H1 (cell line): Measurements from ENCODE around the gene ZNF282. TPM values are rescaled to one million over a fixed set of nuclear protein-coding genes. Genes with fewer than 3 reads are reported as not detected.
A peak's percentile ranks its signal among the peaks of the same experiment; 100 is the strongest.

Source experiments
- CTCF ChIA-PET: fragments of 300-600 bp; sonication (Branson Sonifier 250); formaldehyde crosslinking; loops from one replicate; lab custom pipeline; 2021; ENCODE audit not compliant: partially characterized antibody; lab: Charles Lee
- POLR2A ChIA-PET: fragments of 300-600 bp; sonication (Branson Sonifier 250); formaldehyde crosslinking; loops from one replicate; lab custom pipeline; 2021; ENCODE audit warnings: inconsistent platforms; ENCODE audit not compliant: partially characterized antibody; lab: Charles Lee
- DNase-seq, 2 experiments: peaks; one replicate each; pipeline versions ENCODE4 v3.0.0 to v3.0.0-alpha.2; 2010 to 2022; ENCODE audit warnings: low spot score in 2 of 2, low read depth in 1 of 2, mixed read lengths in 1 of 2
- FAIRE-seq: peaks from 2 replicates; lab custom pipeline; 2011; peaks lifted over from hg19 to GRCh38; lab: Jason Lieb, UNC
- H2AFZ ChIP-seq: 2 replicates; pipeline ENCODE4 v1.8.1; 2012; ENCODE audit warnings: low read length, inconsistent platforms
- H2AK5ac ChIP-seq: 2 replicates; pipeline ENCODE4 v1.6.1; 2013; ENCODE audit warnings: low read depth, low read length
- H2BK120ac ChIP-seq: replicated peaks from 2 replicates; pipeline ENCODE3; 2013; ENCODE audit warnings: low read depth, low read length, inconsistent platforms
- H2BK12ac ChIP-seq: 2 replicates; pipeline ENCODE4 v1.6.1; 2013; ENCODE audit warnings: low read depth, low read length
- H2BK15ac ChIP-seq: 2 replicates; pipeline ENCODE4 v1.6.1; 2013; ENCODE audit warnings: low read length
- H2BK20ac ChIP-seq: 2 replicates; pipeline ENCODE4 v1.6.1; 2013; ENCODE audit warnings: low read length
- H2BK5ac ChIP-seq: 2 replicates; pipeline ENCODE4 v1.6.1; 2013; ENCODE audit warnings: low read depth, low read length
- H3K14ac ChIP-seq: 2 replicates; pipeline ENCODE4 v1.6.1; 2013; ENCODE audit warnings: inconsistent platforms; ENCODE audit not compliant: insufficient read length
- H3K18ac ChIP-seq: 2 replicates; pipeline ENCODE4 v1.6.1; 2013; ENCODE audit warnings: low read length; ENCODE audit errors: extremely low read depth
- H3K23ac ChIP-seq: 2 replicates; pipeline ENCODE4 v1.6.1; 2013; ENCODE audit warnings: inconsistent platforms; ENCODE audit not compliant: insufficient read length
- H3K23me2 ChIP-seq: 2 replicates; pipeline ENCODE4 v1.6.1; 2013; ENCODE audit warnings: low read depth, low read length
- H3K27ac ChIP-seq: 2 replicates; pipeline ENCODE4 v1.6.1; 2011; ENCODE audit warnings: low read depth, low read length, inconsistent platforms
- H3K27me3 ChIP-seq, 4 experiments: replicated peaks in 1 of 4; 1 replicate in 1 of 4; 2 replicates in 3 of 4; pipeline versions ENCODE4 v1.6.1 to v1.8.1; 2011 to 2013; ENCODE audit warnings: low read length in 3 of 4, mild to moderate bottlenecking in 3 of 4, inconsistent platforms in 2 of 4, mixed read lengths in 2 of 4, moderate library complexity in 1 of 4; ENCODE audit not compliant: control insufficient read depth in 3 of 4, insufficient read depth in 3 of 4; ENCODE audit errors: extremely low read depth in 1 of 4
- H3K36me3 ChIP-seq, 4 experiments: 2 replicates each; pipeline versions ENCODE4 v1.6.1 to v1.8.1; 2011 to 2013; ENCODE audit warnings: mild to moderate bottlenecking in 4 of 4, low read length in 3 of 4, moderate library complexity in 2 of 4, control low read depth in 1 of 4, inconsistent platforms in 1 of 4; ENCODE audit not compliant: insufficient read depth in 4 of 4, control insufficient read depth in 2 of 4
- H3K4ac ChIP-seq: replicated peaks from 2 replicates; pipeline ENCODE3; 2013; ENCODE audit warnings: low read length, low read depth, mixed read lengths, inconsistent platforms; ENCODE audit not compliant: insufficient read length
- H3K4me1 ChIP-seq, 4 experiments: replicated peaks in 1 of 4; 1 replicate in 1 of 4; 2 replicates in 3 of 4; pipeline versions ENCODE4 v1.6.1 to v1.8.1; 2011 to 2013; ENCODE audit warnings: low read length in 3 of 4, inconsistent platforms in 2 of 4, mixed read lengths in 1 of 4; ENCODE audit not compliant: insufficient read depth in 4 of 4, control insufficient read depth in 3 of 4
- H3K4me2 ChIP-seq, 2 experiments: 2 replicates each; pipeline versions ENCODE4 v1.6.1 to v1.8.1; 2011 to 2013; ENCODE audit warnings: low read depth in 2 of 2, low read length in 2 of 2, control low read depth in 1 of 2, inconsistent platforms in 1 of 2, mild to moderate bottlenecking in 1 of 2; ENCODE audit not compliant: insufficient read depth in 1 of 2
- H3K4me3 ChIP-seq, 4 experiments: fragments of 200-600, 300-600 bp in 1 of 4; sonication (generic), shearing (Covaris generic), sonication (Bioruptor Twin) in 1 of 4; 2 replicates each; pipeline versions ENCODE4 v1.5.1 to v1.8.1; 2011 to 2016; ENCODE audit warnings: low read length in 4 of 4, low read depth in 3 of 4, control low read depth in 2 of 4, inconsistent platforms in 2 of 4, mild to moderate bottlenecking in 2 of 4, mixed read lengths in 1 of 4, moderate library complexity in 1 of 4; ENCODE audit not compliant: insufficient read depth in 2 of 4; ENCODE audit errors: extremely low read depth in 1 of 4
- H3K56ac ChIP-seq: replicated peaks from 2 replicates; pipeline ENCODE3; 2013; ENCODE audit warnings: low read depth, mild to moderate bottlenecking, mixed read lengths, low read length, inconsistent platforms; ENCODE audit not compliant: insufficient read length
- H3K79me1 ChIP-seq: 2 replicates; pipeline ENCODE4 v1.6.1; 2013; ENCODE audit warnings: low read depth, low read length, control low read depth
- H3K79me2 ChIP-seq, 2 experiments: 2 replicates each; pipeline versions ENCODE4 v1.6.1 to v1.8.1; 2012 to 2013; ENCODE audit warnings: low read length in 2 of 2, mild to moderate bottlenecking in 2 of 2, inconsistent platforms in 1 of 2; ENCODE audit not compliant: insufficient read depth in 2 of 2, control insufficient read depth in 1 of 2
- H3K9ac ChIP-seq, 4 experiments: replicated peaks in 1 of 4; 1 replicate in 1 of 4; 2 replicates in 3 of 4; pipeline versions ENCODE4 v1.6.1 to v1.8.1; 2011 to 2013; ENCODE audit warnings: low read depth in 3 of 4, low read length in 3 of 4, control low read depth in 2 of 4, mild to moderate bottlenecking in 2 of 4, moderate library complexity in 2 of 4, inconsistent platforms in 1 of 4; ENCODE audit errors: extremely low read depth in 1 of 4
- H3K9me3 ChIP-seq, 2 experiments: 2 replicates each; pipeline versions ENCODE4 v1.6.1 to v1.8.1; 2012 to 2013; ENCODE audit warnings: mild to moderate bottlenecking in 2 of 2, moderate library complexity in 2 of 2, control low read depth in 1 of 2, inconsistent platforms in 1 of 2, low read depth in 1 of 2, low read length in 1 of 2, mixed read lengths in 1 of 2; ENCODE audit not compliant: insufficient read depth in 2 of 2
- H4K20me1 ChIP-seq, 2 experiments: replicated peaks in 1 of 2; 2 replicates each; pipeline versions ENCODE3 to v1.8.1; 2011 to 2013; ENCODE audit warnings: inconsistent platforms in 2 of 2, low read length in 2 of 2, mild to moderate bottlenecking in 1 of 2; ENCODE audit not compliant: insufficient read depth in 2 of 2, control insufficient read depth in 1 of 2
- H4K5ac ChIP-seq: 2 replicates; pipeline ENCODE4 v1.6.1; 2013; ENCODE audit warnings: low read length, low read depth, mixed read lengths, inconsistent platforms; ENCODE audit not compliant: insufficient read length
- H4K8ac ChIP-seq: 2 replicates; pipeline ENCODE4 v1.8.0; 2013; ENCODE audit warnings: mild to moderate bottlenecking, moderate library complexity, low read length, inconsistent platforms; ENCODE audit not compliant: insufficient read depth; ENCODE audit errors: extremely low read depth
- H4K91ac ChIP-seq: replicated peaks from 2 replicates; pipeline ENCODE3; 2013; ENCODE audit warnings: low read length, mixed read lengths, inconsistent platforms; ENCODE audit not compliant: insufficient read length
- BACH1 ChIP-seq: IDR thresholded peaks from 2 replicates; pipeline ENCODE4 v1.6.1; 2012; ENCODE audit warnings: low read length, improper control_type of control experiment
- CEBPB ChIP-seq: IDR thresholded peaks from 2 replicates; pipeline ENCODE4 v1.6.1; 2012; ENCODE audit warnings: low read depth, low read length
- EP300 ChIP-seq, 2 experiments: IDR thresholded peaks; 1 replicate in 1 of 2; 2 replicates in 1 of 2; pipeline ENCODE4 v1.6.1; 2011 to 2012; ENCODE audit warnings: low read depth in 2 of 2, low read length in 2 of 2, mild to moderate bottlenecking in 2 of 2, borderline replicate concordance in 1 of 2, inconsistent platforms in 1 of 2, moderate library complexity in 1 of 2
- GABPA ChIP-seq: IDR thresholded peaks from 2 replicates; pipeline ENCODE4 v1.6.1; 2011; ENCODE audit warnings: mild to moderate bottlenecking, low read length, moderate library complexity, borderline replicate concordance; ENCODE audit not compliant: insufficient read depth
- MAFK ChIP-seq: IDR thresholded peaks from 2 replicates; pipeline ENCODE4 v1.6.1; 2012; ENCODE audit warnings: low read depth, mild to moderate bottlenecking, improper control_type of control experiment, low read length
- NANOG ChIP-seq: IDR thresholded peaks from 2 replicates; pipeline ENCODE4 v1.6.1; 2011; ENCODE audit warnings: low read length, low read depth, mild to moderate bottlenecking, inconsistent platforms; ENCODE audit not compliant: insufficient read depth, poor library complexity, severe bottlenecking
- PHF8 ChIP-seq: fragments of 200-600 bp; sonication (generic); conservative IDR thresholded peaks from 2 replicates; pipeline ENCODE4 v1.7.1; 2012; ENCODE audit warnings: low read depth, mild to moderate bottlenecking, inconsistent platforms, low read length, moderate library complexity
- POU5F1 ChIP-seq: IDR thresholded peaks from 2 replicates; pipeline ENCODE4 v1.6.1; 2011; ENCODE audit warnings: low read depth, mild to moderate bottlenecking, low read length, moderate library complexity
- RXRA ChIP-seq: IDR thresholded peaks from 2 replicates; pipeline ENCODE4 v1.6.1; 2011; ENCODE audit warnings: low read depth, mild to moderate bottlenecking, low read length, moderate library complexity; ENCODE audit not compliant: insufficient read depth
- TAF1 ChIP-seq: IDR thresholded peaks from 2 replicates; pipeline ENCODE4 v1.6.1; 2011; ENCODE audit warnings: mild to moderate bottlenecking, low read depth, low read length
- TBP ChIP-seq: IDR thresholded peaks from 2 replicates; pipeline ENCODE4 v1.6.1; 2011; ENCODE audit warnings: low read depth, low read length, improper control_type of control experiment
- ZNF274 ChIP-seq: IDR thresholded peaks from 2 replicates; pipeline ENCODE4 v1.7.0; 2012; ENCODE audit warnings: low read length, borderline replicate concordance; ENCODE audit errors: extremely low read depth
- WGBS, 2 experiments: shearing (Covaris generic) in 1 of 2; methylation state at CpG; one replicate each; pipeline versions ENCODE4 v1.1.6 to v1.1.7; 2013 to 2015; ENCODE audit warnings: low lambda C conversion rate in 2 of 2, mixed read lengths in 2 of 2, inconsistent platforms in 1 of 2, low coverage in 1 of 2, missing lambda C conversion rate in 1 of 2; ENCODE audit not compliant: insufficient replicate concordance in 2 of 2, insufficient coverage in 1 of 2, insufficient read length in 1 of 2; ENCODE audit errors: extremely low coverage in 1 of 2, missing lambda C conversion rate in 1 of 2; 5-methylcytosine and 5-hydroxymethylcytosine counted together
- polyA plus RNA-seq, 7 experiments: library from polyadenylated mRNA; depleted of rRNA in 3 of 7; stranded (reverse) in 5 of 7; unstranded in 2 of 7; fragments of >200 nt in 5 of 7; fragments of 200-250 nt in 2 of 7; gene quantifications; 1 replicate in 5 of 7; 2 replicates in 1 of 7; 4 replicates in 1 of 7; pipeline versions ENCODE4 v1.2.1 to v1.2.3, GENCODE V29; 2011 to 2013; ENCODE audit warnings: missing spikeins in 2 of 7, mixed read lengths in 2 of 7
- total RNA-seq: library from RNA; stranded (reverse); fragmentation: NEBNext Ultra II Directional; extraction: Animal tissue kit (Norgen Biotek cat#: 25700); gene quantifications from 2 replicates; pipeline ENCODE4 v1.2.1, GENCODE V29; 2021

Gene ZNF282
- total and polyA plus RNA-seq, 2 of the 8 experiments (the other 6 are each of a cell fraction or from before 2014, with no cell fraction given): 16.9 to 36.3 TPM

DNA sequence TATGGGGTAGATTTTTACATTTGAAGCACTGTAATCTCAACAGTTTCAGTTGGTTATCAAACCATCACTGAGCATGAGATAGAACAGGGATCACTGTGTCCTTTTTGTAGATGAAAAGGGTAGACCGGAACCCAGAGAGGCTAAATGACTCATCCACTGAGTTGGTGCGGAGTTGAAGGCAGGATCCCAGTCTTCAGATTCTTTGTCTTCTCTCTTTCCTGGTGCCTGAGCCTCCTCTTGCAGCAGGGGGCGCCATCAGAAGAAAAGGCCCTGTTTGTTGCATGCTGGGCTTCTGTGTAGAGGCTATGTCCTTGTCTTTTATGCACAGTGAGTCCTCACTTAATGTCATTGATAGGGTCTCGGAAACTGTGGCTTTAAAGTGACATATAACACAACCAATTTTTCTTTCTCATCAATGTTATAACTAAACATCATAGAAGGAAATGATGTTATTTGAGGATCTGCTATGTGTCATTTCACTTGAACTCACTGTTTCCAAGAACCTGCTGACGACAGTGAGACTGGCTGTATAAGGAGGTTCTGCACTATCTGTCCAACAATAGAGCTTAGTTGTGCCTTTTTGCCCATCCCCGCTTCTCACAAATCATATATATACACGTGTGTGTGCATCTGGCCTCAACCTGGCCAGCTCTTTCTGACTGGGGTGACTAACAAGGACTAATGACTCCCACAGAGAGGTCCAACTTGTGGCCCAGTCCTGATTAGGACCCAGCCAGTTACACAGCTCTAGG lies 14.3 kb downstream of the ZNF282 start:
- Histone ChIP-seq H3K18ac (no peak overlapping the region), H3K23me2 (no peaks in the 10 kb centered on the region), H3K79me2 (no peaks in the 10 kb centered on the region; a peak in 1 of 4 replicates), H3K4ac (no peak overlapping the region), H2BK15ac (no peak overlapping the region), H2AFZ (no peak overlapping the region), H2BK5ac (peak overlapping the region; percentile 48; the same call in 1 of the 2 replicates), H3K14ac (no peak overlapping the region), H3K56ac (no peak overlapping the region), H3K27ac (0 out of 2 replicates have a peak overlapping the region, but pooled peaks have one; percentile 31), H3K36me3 (peaks cover 43 to 82% (median 63%) of the 10 kb centered on the region in 4 experiments), H2BK120ac (no peak overlapping the region), H3K27me3 (no peaks in the 10 kb centered on the region), H3K4me3 (no peak overlapping the region), H3K9me3 (no peaks in the 10 kb centered on the region), H4K5ac (no peak overlapping the region), H2BK20ac (no peak overlapping the region), H3K9ac (no peak overlapping the region), H4K91ac (no peak overlapping the region), H4K20me1 (peaks cover 2 to 3% of the 10 kb centered on the region in 2 experiments), H2BK12ac (no peak overlapping the region), H3K79me1 (peaks cover 3% of the 10 kb centered on the region), H4K8ac (no peak overlapping the region), H2AK5ac (no peak overlapping the region), H3K23ac (no peak overlapping the region), H3K4me1 (peaks cover 0 to 9% (median 2%) of the 10 kb centered on the region in 4 experiments; a peak in 4 of 7 replicates), H3K4me2 (0 out of 4 replicates have a peak overlapping the region, but pooled peaks of 1 of the 2 experiments have one; percentile 11)
- peak; percentile 86 for FAIRE-seq
- POLR2A ChIA-PET: interaction anchor here (0.8 to 1.1 kb wide), 2 partner anchors 9 to 15 kb away, joined by 3 to 6 read pairs; partner anchors contain the start of gene ZNF282
- DNase-seq: peak; percentile 51 to 86
- WGBS, 2 experiments: 60% methylated on average over 7 of the region's 7 CpGs; no CpG with 5 or more reads in 1 of the 2 experiments
- CTCF ChIA-PET: interaction anchor here (0.5 to 1.9 kb wide), 12 partner anchors 9 to 202 kb away, joined by 3 to 9 read pairs (median 3); partner anchors contain the start of gene ZNF282
- TF ChIP-seq CEBPB: no peak
- no peak for TF ChIP-seq MAFK
- no peak for TF ChIP-seq EP300 (IDR thresholded peaks at IDR 0.05; ENCODE audit: borderline replicate concordance in 1 of 2, low read depth in 2 of 2, low read length in 2 of 2)
- no peak for TF ChIP-seq TBP
- no peak for TF ChIP-seq GABPA
- no peak for TF ChIP-seq TAF1
- TF ChIP-seq PHF8: no peak
- no peak for TF ChIP-seq ZNF274
- no peak for TF ChIP-seq POU5F1
- TF ChIP-seq RXRA: no peak
- TF ChIP-seq NANOG: peak; percentile 20
- TF ChIP-seq BACH1: no peak
